Stimulated activated CD4-positive, alpha-beta T cell treated with anti-CD3 and anti-CD28 coated beads, Interleukin-4, amount 100 ng/mL, for 1 hour (primary cell): ENCODE data around the gene HIC2.
"Not testable (repeated sequence)": the region's sequence is repeated elsewhere in the genome, so short reads cannot be mapped to it uniquely, and the experiment has no call there.

Experiments used
- DNase-seq: peaks from one replicate; pipeline ENCODE4 v3.0.0-alpha.2; 2020

HIC2 gene

DNA sequence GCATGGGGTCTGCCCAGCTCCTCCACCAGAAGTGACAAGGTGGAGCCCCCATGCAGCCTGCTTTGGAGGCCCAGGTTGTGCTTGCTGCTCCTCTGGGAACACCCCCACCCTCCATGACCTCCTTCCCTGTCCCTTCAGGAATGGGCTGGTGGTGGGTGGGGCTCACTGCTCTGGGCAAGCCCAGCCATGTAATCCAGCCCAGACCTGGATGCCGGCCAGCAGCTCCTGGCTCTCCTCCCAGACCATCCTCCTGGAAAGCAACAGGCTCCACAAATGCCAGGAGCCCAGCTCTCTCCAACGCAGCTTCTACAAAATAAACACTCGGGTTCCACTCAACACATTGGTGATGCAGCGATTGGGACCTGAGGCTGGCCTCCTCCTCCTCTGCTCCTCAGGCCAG, 80.8 kb downstream of the HIC2 start:
- not testable (repeated sequence) for DNase-seq

DNA sequence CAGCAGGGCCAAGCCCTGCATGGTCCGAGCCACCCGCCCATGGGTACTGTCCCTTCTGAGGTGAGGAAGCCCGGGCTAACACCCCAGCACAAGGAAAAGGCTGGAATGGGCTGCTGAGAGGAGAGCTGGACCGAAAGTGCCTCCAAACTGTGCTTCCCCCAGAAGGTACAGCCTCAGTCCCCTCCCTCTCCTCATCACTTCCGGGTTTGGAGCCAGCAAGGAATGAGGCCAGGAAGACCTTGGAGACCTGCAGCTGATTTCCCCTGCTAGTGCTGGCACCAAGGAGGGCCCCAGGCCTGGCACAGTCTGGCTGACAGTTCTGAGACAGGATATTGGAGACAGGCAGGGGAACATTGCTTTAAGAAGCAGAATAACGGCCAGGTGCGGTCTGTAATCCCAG, 81.3 kb downstream of the HIC2 start:
- DNase-seq: not testable (repeated sequence)

DNA sequence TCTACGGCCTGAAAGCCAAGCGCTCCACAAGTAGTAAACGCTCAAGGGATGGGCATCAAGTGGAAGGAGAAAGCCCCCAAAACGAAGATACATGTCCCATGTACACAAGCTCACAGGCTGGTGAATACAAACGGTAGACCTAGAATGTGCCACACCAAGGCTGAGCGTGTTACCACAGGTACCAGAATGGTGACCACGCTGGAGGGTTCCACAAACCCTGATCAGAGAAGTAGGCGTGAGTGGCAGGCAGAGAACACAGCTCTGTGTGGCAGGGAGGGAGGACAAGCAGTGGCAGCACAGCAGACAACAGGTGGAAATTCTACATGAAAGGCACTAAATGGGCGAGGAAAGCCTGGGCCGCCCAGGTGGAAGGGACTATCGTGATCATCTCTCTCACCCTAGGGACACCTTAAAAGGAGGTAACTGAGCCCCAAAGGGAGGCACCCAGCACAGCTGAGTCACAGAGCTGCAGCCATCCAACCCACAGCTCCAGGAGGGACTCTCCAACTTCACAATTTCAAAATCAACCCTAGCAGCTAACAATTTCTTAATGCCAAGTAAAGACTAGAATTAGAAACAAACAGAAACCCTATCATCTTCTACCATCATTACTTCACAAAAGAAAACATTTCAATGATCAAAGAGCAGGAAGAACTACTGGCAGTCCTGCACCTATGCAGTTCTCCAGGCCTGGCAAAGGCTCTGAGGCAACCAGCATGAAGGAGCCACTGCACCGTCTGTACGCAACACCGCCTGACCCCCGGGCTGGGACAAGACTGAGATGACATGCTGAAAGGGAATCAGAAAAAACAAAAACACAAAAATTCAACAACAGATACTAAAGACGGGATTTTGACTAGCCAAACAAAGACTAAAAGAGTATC, 82.7 kb downstream of the HIC2 start:
- not testable (repeated sequence) for DNase-seq
